Measurements from ENCODE around the gene TACR1. TPM values are rescaled to one million over a fixed set of nuclear protein-coding genes. Genes with fewer than 3 reads are reported as not detected.

Gene TACR1
- polyA plus RNA-seq, 1 donor from 2014 or later: 0.78 TPM

GRCh38 chr2:75007819-75008218, 191.5 kb downstream of the TACR1 start:
- Histone ChIP-seq H3K36me3 (ENCODE audit: insufficient read depth, low read length) (no peaks in the 10 kb centered on the region), H3K9ac (ENCODE audit: low read length) (no peak overlapping the region), H2AFZ (ENCODE audit: low read depth, low read length) (no peak overlapping the region), H3K9me3 (ENCODE audit: low read length) (no peaks in the 10 kb centered on the region), H4K20me1 (ENCODE audit: insufficient read depth) (no peaks in the 10 kb centered on the region), H3K4me3 (ENCODE audit: low read length) (no peak overlapping the region), H3K27ac (ENCODE audit: low read length) (no peak overlapping the region), H3K27me3 (ENCODE audit: insufficient read depth, low read depth, low read length) (no peaks in the 10 kb centered on the region), H3F3A (ENCODE audit: insufficient read depth, low read length, poor library complexity, severe bottlenecking) (no peaks in the 10 kb centered on the region), H3K4me2 (ENCODE audit: low read length) (no peak overlapping the region), H3K79me2 (replicated peaks; ENCODE audit: insufficient read depth, low read length) (no peaks in the 10 kb centered on the region), H3K9me2 (ENCODE audit: insufficient read depth, low read length) (no peaks in the 10 kb centered on the region)
- TF ChIP-seq SMC3 (conservative IDR thresholded peaks at IDR 0.05; ENCODE audit: poor library complexity) (no peak), POLR2AphosphoS5 (IDR thresholded peaks at IDR 0.05) (no peak), TAF1 (IDR thresholded peaks at IDR 0.05; ENCODE audit: low read depth) (no peak), EZH2 (IDR thresholded peaks at IDR 0.05; ENCODE audit: borderline replicate concordance, insufficient read depth, low read length, poor library complexity, severe bottlenecking) (no peak), REST (IDR thresholded peaks at IDR 0.05; ENCODE audit: borderline replicate concordance) (no peak), RAD21 (conservative IDR thresholded peaks at IDR 0.05) (no peak), MXI1 (conservative IDR thresholded peaks at IDR 0.05; ENCODE audit: poor library complexity, severe bottlenecking) (no peak), EP300 (conservative IDR thresholded peaks at IDR 0.05; ENCODE audit: poor library complexity, severe bottlenecking) (no peak)
- TF ChIP-seq, protein P1, sequence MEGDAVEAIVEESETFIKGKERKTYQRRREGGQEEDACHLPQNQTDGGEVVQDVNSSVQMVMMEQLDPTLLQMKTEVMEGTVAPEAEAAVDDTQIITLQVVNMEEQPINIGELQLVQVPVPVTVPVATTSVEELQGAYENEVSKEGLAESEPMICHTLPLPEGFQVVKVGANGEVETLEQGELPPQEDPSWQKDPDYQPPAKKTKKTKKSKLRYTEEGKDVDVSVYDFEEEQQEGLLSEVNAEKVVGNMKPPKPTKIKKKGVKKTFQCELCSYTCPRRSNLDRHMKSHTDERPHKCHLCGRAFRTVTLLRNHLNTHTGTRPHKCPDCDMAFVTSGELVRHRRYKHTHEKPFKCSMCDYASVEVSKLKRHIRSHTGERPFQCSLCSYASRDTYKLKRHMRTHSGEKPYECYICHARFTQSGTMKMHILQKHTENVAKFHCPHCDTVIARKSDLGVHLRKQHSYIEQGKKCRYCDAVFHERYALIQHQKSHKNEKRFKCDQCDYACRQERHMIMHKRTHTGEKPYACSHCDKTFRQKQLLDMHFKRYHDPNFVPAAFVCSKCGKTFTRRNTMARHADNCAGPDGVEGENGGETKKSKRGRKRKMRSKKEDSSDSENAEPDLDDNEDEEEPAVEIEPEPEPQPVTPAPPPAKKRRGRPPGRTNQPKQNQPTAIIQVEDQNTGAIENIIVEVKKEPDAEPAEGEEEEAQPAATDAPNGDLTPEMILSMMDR (IDR thresholded peaks at IDR 0.05; ENCODE audit: poor library complexity, severe bottlenecking): no peak

DNA sequence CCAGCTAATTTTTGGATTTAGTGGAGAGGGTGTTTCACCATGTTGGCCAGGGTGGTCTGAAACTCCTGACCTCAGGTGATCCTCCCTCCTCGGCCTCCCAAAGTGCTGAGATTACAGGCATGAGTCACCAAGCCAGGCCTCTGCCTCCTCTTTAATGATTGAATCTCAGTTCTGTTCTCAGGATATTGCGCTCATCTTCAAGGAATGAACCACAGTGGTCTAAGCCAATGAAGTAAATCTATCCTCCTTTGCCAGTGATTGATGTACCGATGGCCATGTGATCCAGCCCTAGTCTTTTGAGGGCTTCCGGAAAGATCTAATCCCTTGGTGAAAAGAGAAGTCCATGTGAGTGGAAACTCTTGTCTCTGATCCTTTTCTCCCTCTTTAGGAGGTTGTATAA, 192.3 kb downstream of the TACR1 start:
- Histone ChIP-seq H3K27me3 (ENCODE audit: insufficient read depth, low read depth, low read length) (no peaks in the 10 kb centered on the region), H3K27ac (ENCODE audit: low read length) (no peak overlapping the region), H3K4me2 (ENCODE audit: low read length) (no peak overlapping the region), H4K20me1 (ENCODE audit: insufficient read depth) (no peaks in the 10 kb centered on the region), H3F3A (ENCODE audit: insufficient read depth, low read length, poor library complexity, severe bottlenecking) (no peaks in the 10 kb centered on the region), H2AFZ (ENCODE audit: low read depth, low read length) (no peak overlapping the region), H3K36me3 (ENCODE audit: insufficient read depth, low read length) (no peaks in the 10 kb centered on the region), H3K9me3 (ENCODE audit: low read length) (no peaks in the 10 kb centered on the region), H3K79me2 (replicated peaks; ENCODE audit: insufficient read depth, low read length) (no peaks in the 10 kb centered on the region), H3K9ac (ENCODE audit: low read length) (no peak overlapping the region), H3K4me3 (ENCODE audit: low read length) (no peak overlapping the region), H3K9me2 (ENCODE audit: insufficient read depth, low read length) (no peaks in the 10 kb centered on the region)
- TF ChIP-seq MXI1 (conservative IDR thresholded peaks at IDR 0.05; ENCODE audit: poor library complexity, severe bottlenecking) (no peak), EZH2 (IDR thresholded peaks at IDR 0.05; ENCODE audit: borderline replicate concordance, insufficient read depth, low read length, poor library complexity, severe bottlenecking) (no peak), EP300 (conservative IDR thresholded peaks at IDR 0.05; ENCODE audit: poor library complexity, severe bottlenecking) (no peak), SMC3 (conservative IDR thresholded peaks at IDR 0.05; ENCODE audit: poor library complexity) (no peak), RAD21 (conservative IDR thresholded peaks at IDR 0.05) (no peak), POLR2AphosphoS5 (IDR thresholded peaks at IDR 0.05) (no peak)
- TF ChIP-seq, protein P1 (IDR thresholded peaks at IDR 0.05; ENCODE audit: poor library complexity, severe bottlenecking): no peak
